IPS-20b (cell line): ENCODE results near the gene MBD3L5.
"Not testable (repeated sequence)": the region's sequence is repeated elsewhere in the genome, so short reads cannot be mapped to it uniquely, and the experiment has no call there.

Experiments
- H3K27ac ChIP-seq: one replicate; pipeline ENCODE4 v1.5.1; 2013; ENCODE audit warnings: low read length
- H3K27me3 ChIP-seq: 2 replicates; pipeline ENCODE4 v1.6.1; 2013; ENCODE audit warnings: mild to moderate bottlenecking, low read length, inconsistent platforms; ENCODE audit not compliant: insufficient read depth
- H3K36me3 ChIP-seq: 2 replicates; pipeline ENCODE4 v1.6.1; 2013; ENCODE audit warnings: low read depth, mild to moderate bottlenecking, inconsistent platforms, low read length, moderate library complexity; ENCODE audit not compliant: insufficient read depth
- H3K4me1 ChIP-seq: 2 replicates; pipeline ENCODE4 v1.6.1; 2013; ENCODE audit warnings: mild to moderate bottlenecking, control low read depth, inconsistent platforms, low read length, moderate library complexity; ENCODE audit not compliant: insufficient read depth
- H3K4me3 ChIP-seq: 2 replicates; pipeline ENCODE4 v1.5.1; 2013; ENCODE audit warnings: mild to moderate bottlenecking, low read length, inconsistent platforms
- H3K9ac ChIP-seq: 2 replicates; pipeline ENCODE4 v1.6.1; 2013; ENCODE audit warnings: low read depth, mild to moderate bottlenecking, inconsistent platforms, low read length, moderate library complexity
- H3K9me3 ChIP-seq: 2 replicates; pipeline ENCODE4 v1.6.1; 2013; ENCODE audit warnings: mild to moderate bottlenecking, low read depth, low read length, inconsistent platforms; ENCODE audit not compliant: insufficient read depth

MBD3L5 gene

GRCh38 chr19:7055679-7056078, 25.3 kb downstream of the MBD3L5 start:
- not testable (repeated sequence) for H3K4me1 ChIP-seq, H3K36me3 ChIP-seq, H3K9me3 ChIP-seq, H3K27ac ChIP-seq, H3K9ac ChIP-seq, H3K4me3 ChIP-seq, H3K27me3 ChIP-seq

GRCh38 chr19:7056371-7056770, 26.0 kb downstream of the MBD3L5 start:
- H3K4me3 ChIP-seq, H3K27me3 ChIP-seq, H3K36me3 ChIP-seq, H3K9me3 ChIP-seq, H3K9ac ChIP-seq, H3K4me1 ChIP-seq, H3K27ac ChIP-seq: not testable (repeated sequence)

- H3K4me1 ChIP-seq, H3K27ac ChIP-seq, H3K9me3 ChIP-seq, H3K9ac ChIP-seq, H3K36me3 ChIP-seq, H3K27me3 ChIP-seq, H3K4me3 ChIP-seq: not testable (repeated sequence)
Measured at GRCh38 chr19:7058576-7058975, 28.2 kb downstream of the MBD3L5 start, which contains the start of gene MBD3L3. TSS of gene MBD3L3 (minus strand) at chr19:7058676. CDS start at chr19:7058605, 71 bp downstream.

GRCh38 chr19:7059977-7060376, 29.6 kb downstream of the MBD3L5 start:
- H3K4me3 ChIP-seq, H3K27me3 ChIP-seq, H3K27ac ChIP-seq, H3K4me1 ChIP-seq, H3K36me3 ChIP-seq, H3K9me3 ChIP-seq, H3K9ac ChIP-seq: not testable (repeated sequence)

- H3K27me3 ChIP-seq, result no peaks in the 10 kb centered on the region
- no peak overlapping the region for H3K4me3 ChIP-seq
Measured at GRCh38 chr19:7063339-7063738, 33.0 kb downstream of the MBD3L5 start.

GRCh38 chr19:7063764-7064418, 33.5 kb downstream of the MBD3L5 start:
- Histone ChIP-seq H3K9me3 (peaks cover 21% of the 10 kb centered on the region), H3K4me3 (no peak overlapping the region), H3K36me3 (no peaks in the 10 kb centered on the region), H3K27ac (no peak overlapping the region), H3K27me3 (no peaks in the 10 kb centered on the region), H3K4me1 (no peaks in the 10 kb centered on the region), H3K9ac (no peak overlapping the region)

More at GRCh38 chr19:7063339-7063738, 33.0 kb downstream of the MBD3L5 start:
- no peaks in the 10 kb centered on the region for H3K36me3 ChIP-seq
- H3K4me1 ChIP-seq, result no peaks in the 10 kb centered on the region
- no peak overlapping the region for H3K9ac ChIP-seq
- H3K27ac ChIP-seq, result no peak overlapping the region
- peaks cover 15% of the 10 kb centered on the region for H3K9me3 ChIP-seq

- not testable (repeated sequence) for H3K27ac ChIP-seq, H3K36me3 ChIP-seq, H3K4me3 ChIP-seq, H3K27me3 ChIP-seq, H3K4me1 ChIP-seq, H3K9ac ChIP-seq
- H3K9me3 ChIP-seq, result peaks cover 22% of the 10 kb centered on the region
Measured at GRCh38 chr19:7067122-7067521, 36.7 kb downstream of the MBD3L5 start.

GRCh38 chr19:7067716-7068115, 37.3 kb downstream of the MBD3L5 start:
- Histone ChIP-seq H3K4me1 (no peaks in the 10 kb centered on the region), H3K9ac (no peak overlapping the region), H3K4me3 (no peak overlapping the region), H3K9me3 (peaks cover 22% of the 10 kb centered on the region), H3K36me3 (peaks cover 12% of the 10 kb centered on the region), H3K27me3 (no peaks in the 10 kb centered on the region), H3K27ac (no peak overlapping the region)

- H3K36me3 ChIP-seq, result peaks cover 18% of the 10 kb centered on the region
- no peak overlapping the region for H3K9ac ChIP-seq
- no peak overlapping the region for H3K27ac ChIP-seq
- peaks cover 17% of the 10 kb centered on the region for H3K9me3 ChIP-seq
- H3K4me1 ChIP-seq, result no peaks in the 10 kb centered on the region
- H3K27me3 ChIP-seq, result no peaks in the 10 kb centered on the region
- H3K4me3 ChIP-seq, result peak overlapping the region; percentile 58
Measured at GRCh38 chr19:7068599-7068998, 38.2 kb downstream of the MBD3L5 start.

GRCh38 chr19:7069042-7069903, 38.9 kb downstream of the MBD3L5 start, which contains the start of gene ZNF557:
TSS of gene ZNF557 (plus strand) at chr19:7069703. CDS start at chr19:7075075, 5,372 bp downstream.
- Histone ChIP-seq H3K4me3 (peak within 1 kb of the TSS; percentile 73), H3K27me3 (no peaks in the 10 kb centered on the region), H3K9ac (peak within 1 kb of the TSS; percentile 88; the same call in 1 of the 2 replicates), H3K27ac (peak within 1 kb of the TSS; percentile 94), H3K36me3 (peaks cover 22% of the 10 kb centered on the region), H3K9me3 (peaks cover 14% of the 10 kb centered on the region; the same call in 1 of the 2 replicates), H3K4me1 (no peaks in the 10 kb centered on the region)

- Histone ChIP-seq H3K9ac (peak overlapping the region; percentile 88; the same call in 1 of the 2 replicates), H3K27ac (no peak overlapping the region), H3K36me3 (peaks cover 27% of the 10 kb centered on the region), H3K4me3 (peak overlapping the region; percentile 73), H3K9me3 (peaks cover 14% of the 10 kb centered on the region; the same call in 1 of the 2 replicates), H3K27me3 (no peaks in the 10 kb centered on the region), H3K4me1 (no peaks in the 10 kb centered on the region)
Measured at GRCh38 chr19:7069904-7070226, 39.5 kb downstream of the MBD3L5 start.

- no peak overlapping the region for H3K9ac ChIP-seq
- no peaks in the 10 kb centered on the region for H3K27me3 ChIP-seq
- no peak overlapping the region for H3K27ac ChIP-seq
- H3K4me3 ChIP-seq, result no peak overlapping the region
- H3K9me3 ChIP-seq, result peaks cover 20% of the 10 kb centered on the region
- H3K36me3 ChIP-seq, result peaks cover 54% of the 10 kb centered on the region
- no peaks in the 10 kb centered on the region for H3K4me1 ChIP-seq
Measured at GRCh38 chr19:7072541-7072940, 42.2 kb downstream of the MBD3L5 start.
